ENCODE results near the gene VTCN1. TPM values are rescaled to one million over a fixed set of nuclear protein-coding genes. Genes with fewer than 3 reads are reported as not detected.
"Not testable (repeated sequence)": the region's sequence is repeated elsewhere in the genome, so short reads cannot be mapped to it uniquely, and the experiment has no call there.

Gene VTCN1
- polyA plus RNA-seq, 3 donors, result not detected

DNA sequence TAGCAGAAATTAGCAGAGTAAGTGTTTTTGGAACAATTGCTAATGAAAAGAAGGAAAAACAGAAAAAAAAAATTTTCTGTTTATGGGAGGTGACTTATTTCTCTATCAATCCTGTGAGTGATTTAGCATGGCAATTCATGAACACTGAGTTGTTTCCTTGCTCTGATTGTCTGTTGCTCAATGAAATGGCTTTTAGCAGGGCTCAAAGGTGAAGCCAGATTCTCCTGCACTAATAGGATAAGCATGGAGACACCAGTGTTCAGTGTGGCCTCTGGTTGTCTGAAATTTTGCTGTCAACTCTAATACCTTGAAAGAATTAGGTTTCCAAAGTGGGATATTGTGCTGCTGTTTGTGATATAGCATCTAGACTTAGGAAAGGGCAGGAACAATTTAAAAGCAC, 105.0 kb downstream of the VTCN1 start:
- H3K27me3 ChIP-seq (ENCODE audit: control insufficient read depth in 2 of 2, insufficient read depth in 2 of 2, low read length in 2 of 2), result no peaks in the 10 kb centered on the region
- H2AFZ ChIP-seq (ENCODE audit: insufficient read depth, low read depth, low read length, poor library complexity, severe bottlenecking), result no peak overlapping the region
- peaks cover 0 to 2% (median 0%) of the 10 kb centered on the region in 3 donors for H3K27me3 Mint-ChIP-seq (ENCODE audit: low read depth in 3 of 3)
- no peak overlapping the region for H3K9ac ChIP-seq (ENCODE audit: insufficient read depth, low read length, poor library complexity, severe bottlenecking)
- no peak for DNase-seq
- no peaks in the 10 kb centered on the region for H3K79me2 ChIP-seq (ENCODE audit: insufficient read depth, low read length)
- no peaks in the 10 kb centered on the region for H3K9me3 ChIP-seq (replicated peaks in 1 of 2; ENCODE audit: control insufficient read depth in 1 of 2, insufficient read depth in 1 of 2, low read length in 2 of 2)
- no peak overlapping the region for H3K27ac ChIP-seq (ENCODE audit: low read depth in 1 of 2, low read length in 2 of 2)
- no peaks in the 10 kb centered on the region for H4K20me1 ChIP-seq (ENCODE audit: insufficient read depth, low read length)
- no peak overlapping the region for H3K27ac Mint-ChIP-seq
- no peak overlapping the region for H3K4me3 Mint-ChIP-seq
- H3K36me3 ChIP-seq (replicated peaks in 1 of 2; ENCODE audit: control insufficient read depth in 1 of 2, insufficient read depth in 2 of 2, low read length in 2 of 2), result peaks cover 23 to 66% of the 10 kb centered on the region in 2 donors
- TF ChIP-seq, protein P1, sequence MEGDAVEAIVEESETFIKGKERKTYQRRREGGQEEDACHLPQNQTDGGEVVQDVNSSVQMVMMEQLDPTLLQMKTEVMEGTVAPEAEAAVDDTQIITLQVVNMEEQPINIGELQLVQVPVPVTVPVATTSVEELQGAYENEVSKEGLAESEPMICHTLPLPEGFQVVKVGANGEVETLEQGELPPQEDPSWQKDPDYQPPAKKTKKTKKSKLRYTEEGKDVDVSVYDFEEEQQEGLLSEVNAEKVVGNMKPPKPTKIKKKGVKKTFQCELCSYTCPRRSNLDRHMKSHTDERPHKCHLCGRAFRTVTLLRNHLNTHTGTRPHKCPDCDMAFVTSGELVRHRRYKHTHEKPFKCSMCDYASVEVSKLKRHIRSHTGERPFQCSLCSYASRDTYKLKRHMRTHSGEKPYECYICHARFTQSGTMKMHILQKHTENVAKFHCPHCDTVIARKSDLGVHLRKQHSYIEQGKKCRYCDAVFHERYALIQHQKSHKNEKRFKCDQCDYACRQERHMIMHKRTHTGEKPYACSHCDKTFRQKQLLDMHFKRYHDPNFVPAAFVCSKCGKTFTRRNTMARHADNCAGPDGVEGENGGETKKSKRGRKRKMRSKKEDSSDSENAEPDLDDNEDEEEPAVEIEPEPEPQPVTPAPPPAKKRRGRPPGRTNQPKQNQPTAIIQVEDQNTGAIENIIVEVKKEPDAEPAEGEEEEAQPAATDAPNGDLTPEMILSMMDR (IDR thresholded peaks at IDR 0.05), result no peak
- H3K36me3 Mint-ChIP-seq, result peaks cover 54% of the 10 kb centered on the region in 2 donors
- H3K4me1 ChIP-seq (ENCODE audit: control insufficient read depth in 1 of 2, insufficient read depth in 2 of 2, low read length in 2 of 2), result no peaks in the 10 kb centered on the region
- H3K4me2 ChIP-seq (replicated peaks; ENCODE audit: extremely low read depth, low read length, poor library complexity, severe bottlenecking), result no peak overlapping the region
- H3K4me1 Mint-ChIP-seq, result no peaks in the 10 kb centered on the region
- no peaks in the 10 kb centered on the region for H3K9me3 Mint-ChIP-seq
- no peak overlapping the region for H3K4me3 ChIP-seq (replicated peaks in 1 of 3; ENCODE audit: low read depth in 2 of 3, low read length in 3 of 3)
- intact Hi-C loops (cut with micrococcal nuclease), result no loop called here

DNA sequence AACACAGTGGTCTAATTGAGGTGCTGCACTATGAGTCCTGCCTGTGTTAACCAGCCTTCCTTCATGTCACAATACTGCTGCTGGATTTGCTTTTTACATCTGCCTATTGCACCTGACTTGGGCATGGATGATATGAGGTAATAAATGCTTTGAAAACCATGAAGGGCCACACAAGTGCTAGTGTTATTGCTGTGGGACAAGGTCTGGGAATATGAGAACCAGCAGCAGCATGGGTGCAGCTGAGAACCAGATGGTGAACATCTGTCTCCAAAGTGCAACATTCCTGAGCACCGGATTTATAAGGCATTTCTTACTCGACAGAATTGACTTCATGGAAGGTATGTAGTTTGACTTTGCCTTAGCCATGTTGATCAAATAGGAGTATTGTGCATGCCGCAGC, 105.7 kb downstream of the VTCN1 start:
- H3K9ac ChIP-seq (ENCODE audit: insufficient read depth, low read length, poor library complexity, severe bottlenecking), result no peak overlapping the region

DNA sequence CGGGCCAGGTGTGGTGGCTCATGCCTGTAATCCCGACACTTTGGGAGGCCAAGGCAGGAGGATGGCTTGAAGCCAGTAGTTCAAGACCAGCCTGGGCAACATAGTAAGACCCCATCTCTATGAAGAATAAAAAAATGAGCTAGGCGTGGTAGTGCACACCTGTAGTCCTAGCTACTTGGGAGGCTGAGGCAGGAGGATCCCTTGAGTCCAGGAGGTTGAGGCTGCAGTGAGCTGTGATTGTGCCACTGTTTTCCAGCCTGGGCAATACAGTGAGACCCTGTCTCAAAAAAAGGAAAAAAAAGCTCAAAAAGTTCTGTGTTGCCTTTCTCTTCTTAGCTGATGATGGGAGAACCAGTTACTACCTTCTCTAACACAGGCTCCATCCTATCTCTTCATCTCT, 108.9 kb downstream of the VTCN1 start:
- H3K4me1 Mint-ChIP-seq; H3K9me3 Mint-ChIP-seq; intact Hi-C loops (cut with micrococcal nuclease); H3K9me3 ChIP-seq (replicated peaks in 1 of 2; ENCODE audit: control insufficient read depth in 1 of 2, insufficient read depth in 1 of 2, low read length in 2 of 2); H3K4me2 ChIP-seq (replicated peaks; ENCODE audit: extremely low read depth, low read length, poor library complexity, severe bottlenecking); H3K9ac ChIP-seq (ENCODE audit: insufficient read depth, low read length, poor library complexity, severe bottlenecking); H3K27ac ChIP-seq (ENCODE audit: low read depth in 1 of 2, low read length in 2 of 2); H3K4me3 ChIP-seq (replicated peaks in 1 of 3; ENCODE audit: low read depth in 2 of 3, low read length in 3 of 3); H4K20me1 ChIP-seq (ENCODE audit: insufficient read depth, low read length); H3K4me3 Mint-ChIP-seq; H3K27me3 Mint-ChIP-seq (ENCODE audit: low read depth in 3 of 3); H3K27me3 ChIP-seq (ENCODE audit: control insufficient read depth in 2 of 2, insufficient read depth in 2 of 2, low read length in 2 of 2); H2AFZ ChIP-seq (ENCODE audit: insufficient read depth, low read depth, low read length, poor library complexity, severe bottlenecking); DNase-seq; H3K4me1 ChIP-seq (ENCODE audit: control insufficient read depth in 1 of 2, insufficient read depth in 2 of 2, low read length in 2 of 2); H3K79me2 ChIP-seq (ENCODE audit: insufficient read depth, low read length): not testable (repeated sequence)
- Mint-ChIP-seq H3K36me3 (peaks cover 75 to 83% of the 10 kb centered on the region in 2 donors), H3K27ac (peak overlapping the region in 2 of 7 donors; percentile 38 to 72)
- peaks cover 61 to 99% of the 10 kb centered on the region in 2 donors for H3K36me3 ChIP-seq (replicated peaks in 1 of 2; ENCODE audit: control insufficient read depth in 1 of 2, insufficient read depth in 2 of 2, low read length in 2 of 2)
- 100% methylated on average over 2 of the region's 3 CpGs for WGBS (ENCODE audit: insufficient coverage)

More for the DNA sequence above, 105.7 kb downstream of the VTCN1 start:
- H3K4me1 ChIP-seq (ENCODE audit: control insufficient read depth in 1 of 2, insufficient read depth in 2 of 2, low read length in 2 of 2), result no peaks in the 10 kb centered on the region
- no peaks in the 10 kb centered on the region for H3K27me3 ChIP-seq (ENCODE audit: control insufficient read depth in 2 of 2, insufficient read depth in 2 of 2, low read length in 2 of 2)
- H3K36me3 Mint-ChIP-seq, result peaks cover 58 to 62% of the 10 kb centered on the region in 2 donors
- H3K36me3 ChIP-seq (replicated peaks in 1 of 2; ENCODE audit: control insufficient read depth in 1 of 2, insufficient read depth in 2 of 2, low read length in 2 of 2), result peaks cover 30 to 73% of the 10 kb centered on the region in 2 donors
- intact Hi-C loops (cut with micrococcal nuclease), result no loop called here
- no peaks in the 10 kb centered on the region for H3K9me3 Mint-ChIP-seq
- no peak overlapping the region for H3K27ac Mint-ChIP-seq
- H3K9me3 ChIP-seq (replicated peaks in 1 of 2; ENCODE audit: control insufficient read depth in 1 of 2, insufficient read depth in 1 of 2, low read length in 2 of 2), result no peaks in the 10 kb centered on the region
- no peak overlapping the region for H3K4me3 Mint-ChIP-seq
- no peaks in the 10 kb centered on the region for H4K20me1 ChIP-seq (ENCODE audit: insufficient read depth, low read length)
- 100% methylated on average over 2 of the region's 3 CpGs for WGBS (ENCODE audit: insufficient coverage)
- H3K27me3 Mint-ChIP-seq (ENCODE audit: low read depth in 3 of 3), result peaks cover 0 to 3% (median 0%) of the 10 kb centered on the region in 3 donors
- H3K79me2 ChIP-seq (ENCODE audit: insufficient read depth, low read length), result no peaks in the 10 kb centered on the region
- TF ChIP-seq, protein P1 (IDR thresholded peaks at IDR 0.05), result no peak
- no peak for DNase-seq
- no peaks in the 10 kb centered on the region for H3K4me1 Mint-ChIP-seq
- no peak overlapping the region for H3K4me3 ChIP-seq (replicated peaks in 1 of 3; ENCODE audit: low read depth in 2 of 3, low read length in 3 of 3)
- no peak overlapping the region for H3K27ac ChIP-seq (ENCODE audit: low read depth in 1 of 2, low read length in 2 of 2)
- no peak overlapping the region for H2AFZ ChIP-seq (ENCODE audit: insufficient read depth, low read depth, low read length, poor library complexity, severe bottlenecking)
- no peak overlapping the region for H3K4me2 ChIP-seq (replicated peaks; ENCODE audit: extremely low read depth, low read length, poor library complexity, severe bottlenecking)
